ENCODE results near the gene AUH.
A peak's percentile ranks its signal among the peaks of the same experiment; 100 is the strongest.
"Not testable (repeated sequence)": the region's sequence is repeated elsewhere in the genome, so short reads cannot be mapped to it uniquely, and the experiment has no call there.

AUH gene

GRCh38 chr9:91200692-91201336, 160.9 kb downstream of the AUH start:
- no peak for DNase-seq

GRCh38 chr9:91199739-91200497, 161.8 kb downstream of the AUH start:
- DNase-seq, result no peak

- DNase-seq, result not testable (repeated sequence)
Observed at GRCh38 chr9:91198881-91199280, 162.8 kb downstream of the AUH start.

- DNase-seq, result no peak
Observed at GRCh38 chr9:91198405-91198804, 163.3 kb downstream of the AUH start.

- DNase-seq, result no peak
Observed at GRCh38 chr9:91197232-91198181, 164.2 kb downstream of the AUH start.

- DNase-seq, result no peak
Observed at GRCh38 chr9:91196103-91196950, 165.4 kb downstream of the AUH start.

GRCh38 chr9:91195372-91196012, 166.2 kb downstream of the AUH start:
- DNase-seq, result no peak

GRCh38 chr9:91193658-91194391, 167.9 kb downstream of the AUH start:
- DNase-seq, result peak; percentile 69

- peak; percentile 73 for DNase-seq
Observed at GRCh38 chr9:91193087-91193657, 168.5 kb downstream of the AUH start.

- DNase-seq, result no peak
Observed at GRCh38 chr9:91192381-91193086, 169.2 kb downstream of the AUH start.

- DNase-seq, result no peak
Observed at GRCh38 chr9:91191411-91192380, 170.0 kb downstream of the AUH start.

GRCh38 chr9:91190062-91190461, 171.7 kb downstream of the AUH start:
- no peak for DNase-seq

GRCh38 chr9:91188719-91189590, 172.8 kb downstream of the AUH start:
- DNase-seq, result no peak

- DNase-seq, result no peak
Observed at GRCh38 chr9:91187965-91188344, 173.8 kb downstream of the AUH start.

- no peak for DNase-seq
Observed at GRCh38 chr9:91187311-91187964, 174.3 kb downstream of the AUH start.

- no peak for DNase-seq
Observed at GRCh38 chr9:91186632-91187108, 175.0 kb downstream of the AUH start.
